GM12872 (cell line): Measurements from ENCODE around the gene LRRC4B.
A peak's percentile ranks its signal among the peaks of the same experiment; 100 is the strongest.

Experiments
- TF ChIP-seq, protein P1 (sequence below): IDR thresholded peaks from 3 replicates; pipeline ENCODE4 v1.5.1; 2011; ENCODE audit warnings: low read depth, mild to moderate bottlenecking, low read length, moderate library complexity; ENCODE audit not compliant: insufficient read depth

Gene LRRC4B

DNA sequence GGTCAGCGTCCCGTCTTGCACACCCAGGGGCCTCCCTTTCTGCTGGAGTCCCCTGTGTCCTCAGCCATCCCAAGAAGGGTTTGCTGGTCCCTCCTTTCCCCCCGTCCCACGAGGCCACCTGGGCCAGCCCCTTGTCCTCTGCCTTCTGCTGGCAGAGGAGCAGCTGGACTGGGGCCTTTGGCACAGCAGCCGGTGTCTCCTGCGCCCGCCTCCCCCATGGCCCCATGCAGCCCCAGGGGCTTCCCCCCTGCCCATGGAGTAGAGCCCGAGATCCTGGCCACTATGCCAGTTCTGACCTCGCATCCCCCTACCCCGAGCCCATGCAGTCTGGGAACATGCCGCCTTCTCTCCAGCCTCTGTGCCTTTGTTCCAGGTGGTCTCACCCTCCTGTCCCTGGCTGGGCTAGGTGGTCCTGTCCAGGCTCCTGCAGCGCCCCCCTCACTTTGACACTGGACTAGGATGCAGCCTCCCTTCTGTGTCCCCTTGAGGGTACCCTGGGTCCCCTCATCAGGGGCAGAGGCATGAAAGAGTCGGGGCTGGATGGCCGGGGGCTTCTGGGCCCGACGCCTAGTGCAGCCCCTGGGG lies 85.9 kb downstream of the LRRC4B start:
- TF ChIP-seq, protein P1, sequence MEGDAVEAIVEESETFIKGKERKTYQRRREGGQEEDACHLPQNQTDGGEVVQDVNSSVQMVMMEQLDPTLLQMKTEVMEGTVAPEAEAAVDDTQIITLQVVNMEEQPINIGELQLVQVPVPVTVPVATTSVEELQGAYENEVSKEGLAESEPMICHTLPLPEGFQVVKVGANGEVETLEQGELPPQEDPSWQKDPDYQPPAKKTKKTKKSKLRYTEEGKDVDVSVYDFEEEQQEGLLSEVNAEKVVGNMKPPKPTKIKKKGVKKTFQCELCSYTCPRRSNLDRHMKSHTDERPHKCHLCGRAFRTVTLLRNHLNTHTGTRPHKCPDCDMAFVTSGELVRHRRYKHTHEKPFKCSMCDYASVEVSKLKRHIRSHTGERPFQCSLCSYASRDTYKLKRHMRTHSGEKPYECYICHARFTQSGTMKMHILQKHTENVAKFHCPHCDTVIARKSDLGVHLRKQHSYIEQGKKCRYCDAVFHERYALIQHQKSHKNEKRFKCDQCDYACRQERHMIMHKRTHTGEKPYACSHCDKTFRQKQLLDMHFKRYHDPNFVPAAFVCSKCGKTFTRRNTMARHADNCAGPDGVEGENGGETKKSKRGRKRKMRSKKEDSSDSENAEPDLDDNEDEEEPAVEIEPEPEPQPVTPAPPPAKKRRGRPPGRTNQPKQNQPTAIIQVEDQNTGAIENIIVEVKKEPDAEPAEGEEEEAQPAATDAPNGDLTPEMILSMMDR, result no peak

DNA sequence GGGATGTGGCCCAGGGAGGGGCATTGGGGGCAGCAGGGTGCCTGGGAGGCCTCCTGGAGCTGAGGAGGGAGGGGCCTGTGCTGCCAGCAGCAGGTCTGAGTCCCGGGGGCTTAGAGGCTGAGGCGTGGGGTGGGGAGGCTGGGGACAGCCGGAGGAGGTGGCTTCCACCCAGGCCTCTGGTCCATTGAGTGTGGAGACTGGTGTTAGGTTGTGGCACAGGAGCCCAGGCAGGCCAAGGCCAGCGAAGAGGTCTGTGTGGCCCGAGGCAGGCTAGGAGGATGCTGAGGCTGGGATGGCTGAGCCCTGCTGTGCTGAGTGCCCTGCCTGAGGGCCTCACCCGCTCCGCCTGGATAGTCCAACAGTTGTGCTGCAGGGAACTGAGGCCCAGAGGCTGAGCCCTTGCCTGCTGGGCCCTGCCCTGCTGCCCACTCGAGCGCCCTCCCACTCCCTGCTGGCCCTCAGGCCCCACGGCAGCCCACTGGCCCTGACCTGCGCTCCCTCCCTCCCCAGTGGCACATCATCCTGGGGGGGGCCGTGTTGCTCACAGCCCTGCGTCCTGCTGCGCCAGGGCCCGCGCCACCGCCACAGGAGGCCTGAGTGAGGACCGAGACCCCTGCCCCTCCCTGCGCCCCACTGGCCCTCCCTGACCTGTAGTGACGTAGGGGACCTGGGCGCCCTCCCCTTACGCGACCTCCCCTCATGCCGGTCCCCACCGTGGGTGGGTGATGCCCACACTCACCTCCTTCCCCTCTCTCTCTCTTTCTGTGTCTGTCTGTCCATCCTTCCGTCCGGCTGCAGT lies 86.7 kb downstream of the LRRC4B start:
- TF ChIP-seq, protein P1, result no peak

DNA sequence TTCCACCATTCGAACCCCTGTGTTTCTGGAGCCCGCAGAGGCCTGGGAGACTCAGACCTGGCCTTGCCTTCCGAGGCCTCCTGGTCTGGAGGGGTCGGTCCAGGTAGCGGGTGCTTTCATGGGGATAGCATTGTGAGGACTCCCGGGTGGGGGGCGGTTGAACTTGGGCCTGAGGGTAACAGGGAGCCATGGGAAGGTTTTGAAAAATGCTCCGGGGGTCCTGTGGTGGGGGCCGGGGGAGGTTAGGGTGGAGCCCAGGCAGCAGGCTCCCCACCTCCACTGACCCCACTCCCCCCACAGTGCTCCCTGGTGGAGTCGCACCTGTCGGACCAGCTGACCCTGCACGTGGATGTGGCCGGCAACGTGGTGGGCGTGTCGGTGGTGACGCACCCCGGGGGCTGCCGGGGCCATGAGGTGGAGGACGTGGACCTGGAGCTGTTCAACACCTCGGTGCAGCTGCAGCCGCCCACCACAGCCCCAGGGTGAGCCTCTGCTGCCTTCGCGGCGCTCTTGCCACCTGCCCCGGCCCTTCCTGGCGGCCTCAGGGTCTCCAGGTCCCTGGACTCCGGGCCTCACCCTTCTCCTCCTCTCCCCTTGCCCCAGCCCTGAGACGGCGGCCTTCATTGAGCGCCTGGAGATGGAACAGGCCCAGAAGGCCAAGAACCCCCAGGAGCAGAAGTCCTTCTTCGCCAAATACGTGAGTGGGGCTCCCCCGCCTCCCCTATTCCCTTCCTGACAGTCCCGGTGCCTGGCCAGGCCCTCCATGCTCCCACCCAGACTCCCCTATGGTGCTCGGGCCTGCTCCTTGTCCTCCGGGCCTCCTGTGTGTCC lies 87.7 kb downstream of the LRRC4B start:
- TF ChIP-seq, protein P1, result no peak

DNA sequence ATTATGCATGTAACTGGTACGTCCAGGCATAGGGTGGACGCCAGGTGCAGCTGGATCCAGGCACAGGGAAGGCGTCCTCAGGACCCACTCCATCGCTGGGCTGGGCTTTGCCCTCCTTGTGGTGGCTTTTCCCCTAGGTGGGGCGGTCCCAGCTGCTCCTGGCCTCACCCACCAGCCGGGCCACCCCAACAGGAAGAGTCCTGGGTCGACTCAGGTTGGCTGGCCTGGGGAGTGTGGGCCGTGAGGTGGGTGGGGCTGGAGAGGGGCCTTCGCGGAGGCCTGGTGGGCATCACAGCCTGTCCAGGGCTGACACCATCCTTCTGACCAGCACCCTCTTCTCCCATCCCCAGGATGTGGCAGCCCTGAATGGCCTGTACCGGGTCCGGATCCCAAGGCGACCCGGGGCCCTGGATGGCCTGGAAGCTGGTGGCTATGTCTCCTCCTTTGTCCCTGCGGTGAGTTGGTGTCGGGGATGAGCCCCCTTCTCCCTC lies 88.4 kb downstream of the LRRC4B start:
- TF ChIP-seq, protein P1, result no peak

- TF ChIP-seq, protein P1, result peak; percentile 82
Measured at GRCh38 chr19:50478901-50479715, 89.1 kb downstream of the LRRC4B start.

- TF ChIP-seq, protein P1, result no peak
Measured at GRCh38 chr19:50477751-50478515, 90.3 kb downstream of the LRRC4B start.
